GM18909 (cell line): ENCODE measurements around the gene MYO1E.

ENCODE experiments used
- ATAC-seq: cut with Tn5 transposase; IDR thresholded peaks from one replicate; pipeline ENCODE4 v1.9.1; 2021; ENCODE audit warnings: mild to moderate bottlenecking; ENCODE audit not compliant: unreplicated experiment, poor library complexity

Gene MYO1E

DNA sequence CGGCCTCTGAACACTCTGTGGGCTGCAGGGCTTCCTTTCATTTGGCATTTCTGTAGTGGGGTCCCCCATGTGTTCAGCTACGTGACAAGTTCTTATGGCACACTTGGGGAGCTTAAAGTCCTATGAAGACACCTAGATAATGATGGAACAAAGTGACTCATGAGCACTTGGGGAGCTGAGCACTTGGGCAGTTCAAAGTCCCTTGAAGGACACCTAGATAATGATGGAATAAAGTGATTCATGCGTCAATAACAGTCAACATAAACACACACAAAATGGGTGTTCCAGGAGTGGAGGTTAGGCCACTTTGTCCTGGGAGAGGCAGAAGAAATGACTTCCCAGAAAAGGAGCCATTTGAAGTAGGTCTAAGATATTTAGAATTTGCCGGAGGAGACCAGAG is 99.4 kb downstream of the MYO1E start:
- no peak for ATAC-seq

DNA sequence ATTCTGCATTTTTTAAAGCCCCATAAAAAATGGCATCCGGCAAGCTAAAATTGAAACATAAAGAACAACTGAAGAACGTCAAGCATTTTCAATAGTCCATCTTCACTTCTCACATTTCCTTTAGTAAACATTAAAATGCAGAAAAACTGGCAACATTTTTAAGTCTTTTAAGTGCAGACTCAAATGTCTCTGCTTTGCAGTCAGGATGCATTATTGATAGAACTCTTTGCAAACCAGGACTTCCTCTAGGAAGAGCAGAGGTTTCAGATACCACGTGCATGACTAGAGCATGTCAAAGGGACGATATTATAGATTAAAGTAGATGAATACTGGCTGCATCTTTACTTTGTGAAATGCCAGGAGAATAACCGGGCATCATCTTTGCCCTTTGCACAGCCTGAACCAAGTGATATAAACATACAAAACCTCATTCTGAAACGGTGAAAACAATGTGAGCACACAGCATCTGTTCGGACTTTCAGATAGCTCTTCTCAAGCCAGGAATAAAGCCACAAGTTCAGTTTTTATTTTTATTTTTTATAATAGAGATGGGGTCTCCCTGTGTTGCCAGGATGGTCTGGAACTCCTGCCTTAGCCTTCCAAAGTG is 101.0 kb downstream of the MYO1E start:
- no peak for ATAC-seq

DNA sequence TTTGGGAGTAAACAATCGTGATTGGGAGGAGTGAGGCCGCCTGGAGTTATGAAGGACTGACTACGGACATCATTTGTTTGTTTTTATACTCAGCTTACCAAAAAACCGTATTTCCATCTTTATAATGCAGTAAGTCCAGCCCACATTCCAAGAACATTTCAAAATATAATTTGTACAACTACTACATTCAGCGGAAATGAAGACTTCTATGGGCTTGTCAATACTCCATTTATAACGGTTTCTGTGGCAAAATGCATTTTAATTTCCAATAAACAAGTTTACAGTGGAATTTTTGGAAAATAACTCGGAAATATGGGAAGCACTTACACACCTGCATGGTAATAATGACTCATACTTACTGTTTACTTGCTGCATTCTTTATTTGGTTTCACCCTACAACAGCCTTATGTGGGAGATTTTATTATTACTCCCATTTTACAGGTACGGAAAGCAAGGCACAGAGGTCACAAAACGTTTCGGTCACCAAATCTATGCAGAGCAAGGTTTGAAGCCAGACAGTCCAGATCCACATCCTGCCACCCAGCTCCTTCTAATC is 103.7 kb downstream of the MYO1E start:
- ATAC-seq, result no peak

DNA sequence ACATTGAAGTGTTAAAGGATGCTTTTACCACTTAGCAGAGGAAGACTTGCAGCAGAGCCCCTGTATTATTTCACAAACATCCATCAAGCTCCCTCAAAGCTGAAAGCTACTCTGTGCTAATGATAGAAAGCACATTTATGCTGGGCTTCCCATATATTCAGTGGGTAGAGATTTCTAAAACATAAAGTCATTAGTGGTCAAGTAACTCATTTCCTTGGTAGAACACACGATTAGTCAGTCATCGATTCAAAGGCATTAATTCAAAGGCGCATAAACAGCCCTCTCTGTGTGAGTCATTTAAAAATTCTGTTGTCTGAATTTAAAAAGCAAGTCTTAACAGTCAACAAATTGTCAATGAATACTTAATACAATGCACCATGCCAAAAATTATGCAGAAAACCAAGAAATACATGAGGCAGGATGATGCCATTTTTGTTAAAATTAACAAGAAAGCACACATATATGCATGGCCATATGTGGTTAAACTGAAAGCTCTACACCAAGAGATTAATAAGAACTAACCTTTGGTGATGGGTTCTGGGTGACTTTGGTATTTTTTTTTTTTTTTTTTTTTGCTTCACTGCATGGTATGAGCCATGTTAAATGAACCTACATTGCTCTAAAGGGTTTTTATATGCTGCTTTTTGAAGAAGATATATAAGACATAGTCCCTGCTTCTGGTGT is 104.4 kb downstream of the MYO1E start:
- ATAC-seq, result no peak

DNA sequence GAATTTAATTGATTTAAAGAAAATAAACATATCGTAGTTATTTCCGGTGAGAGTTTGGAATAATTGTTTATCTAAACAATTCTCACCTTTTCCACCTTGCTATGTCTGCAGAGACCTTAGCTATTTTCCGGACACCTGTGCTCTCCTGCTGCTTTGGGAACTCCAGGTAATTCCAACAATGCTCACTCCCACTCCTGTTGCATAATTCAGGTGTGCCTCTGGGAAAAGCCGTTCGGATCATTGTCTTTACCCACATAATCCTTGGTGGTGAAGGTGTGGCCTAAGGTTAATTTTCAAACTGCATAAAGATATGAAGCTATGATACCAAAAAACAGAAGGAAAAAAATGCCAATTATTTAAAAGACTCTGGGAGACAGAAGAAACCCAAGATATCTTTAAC is 106.6 kb downstream of the MYO1E start:
- ATAC-seq, result no peak

DNA sequence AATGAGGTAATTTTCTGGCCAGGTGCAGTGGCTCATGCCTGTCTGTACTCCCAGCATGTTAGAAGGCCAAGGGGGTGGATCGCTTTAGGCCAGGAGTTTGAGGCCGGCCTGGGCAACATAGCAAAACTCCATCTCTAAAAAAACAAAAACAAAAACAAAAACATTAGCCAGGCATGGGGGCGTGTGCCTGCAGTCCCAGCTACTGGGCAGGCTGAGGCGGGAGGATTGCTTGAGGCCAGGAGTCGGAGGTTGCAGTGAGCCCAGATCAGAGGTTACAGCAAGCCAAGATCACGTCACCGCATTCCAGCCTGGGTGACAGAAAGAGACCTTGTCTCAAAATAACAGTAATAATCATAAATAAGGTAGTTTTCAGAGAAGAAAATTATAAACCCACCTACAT is 110.4 kb downstream of the MYO1E start:
- no peak for ATAC-seq

DNA sequence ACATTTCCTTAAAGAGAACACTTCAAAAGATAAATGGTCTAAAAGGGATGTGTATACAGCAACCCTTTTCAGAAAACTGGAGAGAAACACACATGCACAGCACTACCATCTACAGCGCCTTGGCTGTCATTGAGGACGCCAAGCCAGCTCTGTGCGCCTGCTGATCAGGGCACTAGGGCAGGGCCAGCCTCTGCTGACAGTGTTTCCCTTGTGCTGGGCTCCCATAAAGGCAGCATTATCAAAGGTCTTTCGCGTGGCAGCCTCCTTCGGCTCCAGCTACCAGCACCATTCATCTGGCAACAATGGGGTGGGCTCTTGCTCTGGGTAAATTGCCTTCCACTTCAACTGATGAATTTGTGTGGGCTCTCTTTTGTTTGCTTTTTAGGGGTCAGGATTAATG is 112.6 kb downstream of the MYO1E start:
- no peak for ATAC-seq

DNA sequence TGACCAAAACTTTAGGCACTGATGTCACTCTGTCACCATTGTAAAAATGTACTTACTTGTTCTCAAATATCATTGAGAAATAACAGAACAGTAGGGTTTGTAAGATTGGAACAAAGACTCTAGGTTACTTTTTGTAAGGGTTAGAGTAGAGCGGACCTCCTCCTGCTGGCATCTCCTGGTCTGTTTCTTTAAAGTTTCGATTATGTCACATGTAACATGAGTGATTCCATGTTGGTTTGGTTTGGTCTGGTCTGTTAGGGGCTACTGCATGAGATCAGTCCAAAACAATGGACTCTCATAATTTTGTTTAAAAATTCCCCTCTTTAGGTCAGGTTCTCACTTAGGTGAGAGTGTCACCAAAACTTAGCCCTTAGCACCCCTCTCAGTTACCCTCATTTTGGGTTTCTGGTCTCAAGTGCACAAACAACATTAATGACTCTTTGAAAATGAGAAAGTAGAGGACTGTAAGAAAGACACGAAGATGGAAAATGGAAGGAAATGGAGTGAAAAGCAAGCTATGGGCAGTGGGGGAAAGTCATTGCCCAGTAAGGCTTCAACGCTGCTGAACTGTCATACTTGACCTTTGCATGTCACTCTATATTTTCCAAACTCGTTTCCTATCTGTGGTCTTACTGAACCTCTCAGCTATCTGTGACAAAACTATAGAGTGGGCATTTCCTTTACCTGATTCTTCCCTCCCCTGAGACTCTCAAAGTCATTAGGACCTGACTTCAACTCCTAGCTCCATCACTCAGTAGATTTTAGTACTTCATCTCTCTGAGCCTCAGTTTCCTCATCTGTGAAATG is 113.3 kb downstream of the MYO1E start:
- peak; percentile 44 for ATAC-seq

DNA sequence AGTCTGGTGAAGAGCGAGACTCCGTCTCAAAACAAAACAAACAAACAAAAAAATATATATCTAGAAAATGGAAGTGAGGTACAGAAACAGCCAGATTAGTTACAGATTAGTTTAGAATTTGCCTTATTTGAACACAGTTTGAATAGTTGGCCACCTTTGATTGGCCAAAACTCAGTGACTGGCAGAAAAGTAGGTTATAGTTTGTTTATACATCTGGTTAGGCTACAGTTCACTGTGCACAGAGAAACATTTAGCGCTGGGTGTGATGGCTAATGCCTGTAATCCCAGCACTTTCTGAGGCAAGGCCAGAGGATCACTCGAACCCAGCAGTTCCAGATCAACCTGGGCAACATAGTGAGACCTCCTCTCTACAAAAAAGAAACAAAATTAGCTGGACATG is 114.4 kb downstream of the MYO1E start:
- no peak for ATAC-seq

DNA sequence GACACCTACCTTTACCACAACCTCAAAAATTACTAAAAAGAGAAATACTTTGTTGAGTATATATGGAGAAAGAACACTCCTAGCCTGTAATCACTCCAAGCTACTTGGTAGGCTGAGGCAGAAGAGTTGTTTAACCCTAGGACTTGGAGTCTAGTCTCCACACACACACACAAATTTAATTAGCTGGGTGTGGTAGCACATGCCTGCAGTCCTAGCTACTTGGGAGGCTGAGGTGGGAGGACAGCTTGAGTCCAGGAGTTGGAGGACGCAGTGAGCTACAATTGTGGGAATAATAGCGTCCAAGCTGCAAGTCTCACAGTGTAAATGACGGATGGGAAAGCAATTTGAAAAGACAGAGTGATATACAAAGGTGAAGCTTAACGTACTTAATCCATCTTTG is 115.5 kb downstream of the MYO1E start:
- ATAC-seq, result no peak

DNA sequence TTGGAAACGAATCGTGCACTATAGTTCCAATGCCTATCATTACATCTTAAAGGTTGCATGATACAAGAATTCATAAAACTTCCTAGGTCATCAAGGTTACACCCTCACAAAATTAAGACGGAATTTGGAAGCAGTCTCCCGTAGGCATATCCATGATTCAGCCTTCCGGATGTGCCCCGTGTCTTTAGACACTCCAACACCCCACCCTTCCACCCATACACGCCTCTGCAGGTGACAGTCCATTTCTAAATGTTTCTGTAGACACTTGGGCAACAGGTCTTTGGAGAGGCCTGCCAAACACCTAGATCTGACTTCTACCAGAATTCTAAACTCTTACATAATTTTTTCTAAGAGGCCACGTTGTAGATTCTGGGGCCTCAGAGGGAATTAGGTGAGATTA is 116.2 kb downstream of the MYO1E start:
- no peak for ATAC-seq

DNA sequence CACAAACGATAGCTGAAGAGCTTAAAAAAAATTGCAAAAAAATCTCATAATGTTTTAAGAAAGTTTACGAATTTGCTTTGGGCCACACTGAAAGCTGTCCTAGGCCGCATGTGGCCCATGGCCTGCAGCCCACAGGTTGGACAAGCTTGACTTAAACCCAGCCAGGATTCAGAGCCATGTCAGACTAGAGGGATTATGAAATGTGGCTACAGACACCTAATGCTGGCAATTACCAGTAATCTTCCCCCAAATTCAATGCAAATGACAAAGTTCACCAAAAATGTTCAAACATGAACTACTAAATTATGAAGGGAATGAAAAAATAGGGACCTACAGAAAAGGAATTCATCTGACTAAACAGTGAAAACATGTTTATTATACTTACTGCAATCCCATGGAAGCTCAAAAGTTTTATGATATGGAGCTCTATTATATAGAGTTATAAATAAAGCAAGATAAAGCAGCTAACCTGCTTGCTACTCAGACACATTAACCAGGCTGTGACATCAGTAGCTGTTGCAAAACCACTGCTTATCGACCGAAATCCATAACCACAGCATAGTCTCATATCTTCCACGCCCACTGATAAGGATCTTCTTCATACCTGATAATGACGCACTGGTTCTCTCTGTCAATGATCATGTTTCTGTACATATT is 116.9 kb downstream of the MYO1E start:
- ATAC-seq, result no peak

DNA sequence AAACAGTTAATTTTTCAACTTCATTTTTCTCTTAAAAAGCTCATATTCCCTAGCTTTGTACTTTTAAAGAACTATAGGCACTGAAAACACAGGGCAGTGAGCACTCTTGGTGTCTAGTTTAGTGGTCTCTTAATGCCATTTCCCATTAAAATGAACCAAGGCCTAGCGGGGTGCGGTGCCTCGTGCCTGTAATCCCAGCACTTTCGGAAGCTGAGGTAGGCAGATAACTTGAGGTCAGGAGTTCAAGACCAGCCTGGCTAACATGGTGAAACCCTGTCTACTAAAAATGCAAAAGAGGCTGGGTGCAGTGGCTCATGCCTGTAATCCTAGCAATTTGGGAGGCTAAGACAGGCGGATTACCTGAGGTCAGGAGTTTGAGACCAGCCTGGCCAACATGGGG is 120.5 kb downstream of the MYO1E start:
- no peak for ATAC-seq

DNA sequence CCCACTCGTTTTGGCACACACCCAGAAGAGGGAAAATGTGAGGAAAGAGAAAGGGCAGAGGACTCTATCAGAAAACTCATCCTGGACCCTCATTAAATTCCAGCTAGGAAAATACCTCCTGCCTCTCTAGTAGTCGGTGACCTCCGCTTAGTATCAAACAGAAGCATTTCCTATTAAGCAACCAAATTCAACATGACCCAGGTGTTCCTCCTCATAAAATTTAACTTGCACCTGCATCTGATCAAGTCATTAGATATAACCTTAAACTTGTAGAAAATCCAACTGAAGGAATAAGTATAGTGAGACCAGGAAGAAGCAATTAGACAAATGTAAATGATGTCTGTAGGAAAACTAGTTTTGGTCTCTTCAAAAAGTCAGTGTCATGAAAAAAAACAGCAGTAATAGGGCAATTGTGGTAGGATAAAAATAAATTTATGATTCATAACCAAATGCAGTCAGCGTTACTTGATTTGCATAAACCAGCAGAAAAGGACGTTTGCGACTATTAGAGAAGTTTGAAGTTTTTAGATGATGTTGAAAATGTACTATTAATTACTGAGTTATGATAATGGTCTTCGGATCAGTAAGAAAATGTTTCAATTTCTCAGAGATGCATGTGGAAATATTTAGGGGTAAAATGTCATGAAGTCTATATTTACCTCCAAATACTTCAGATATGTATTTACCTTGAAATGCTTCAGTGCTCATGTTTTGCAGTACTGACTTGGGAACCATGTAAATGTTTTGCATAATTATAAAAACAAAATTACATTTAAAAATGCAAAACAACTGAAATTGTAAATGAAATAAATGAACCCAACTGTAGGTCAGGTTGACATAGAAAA is 121.4 kb downstream of the MYO1E start:
- ATAC-seq, result peak; percentile 50

DNA sequence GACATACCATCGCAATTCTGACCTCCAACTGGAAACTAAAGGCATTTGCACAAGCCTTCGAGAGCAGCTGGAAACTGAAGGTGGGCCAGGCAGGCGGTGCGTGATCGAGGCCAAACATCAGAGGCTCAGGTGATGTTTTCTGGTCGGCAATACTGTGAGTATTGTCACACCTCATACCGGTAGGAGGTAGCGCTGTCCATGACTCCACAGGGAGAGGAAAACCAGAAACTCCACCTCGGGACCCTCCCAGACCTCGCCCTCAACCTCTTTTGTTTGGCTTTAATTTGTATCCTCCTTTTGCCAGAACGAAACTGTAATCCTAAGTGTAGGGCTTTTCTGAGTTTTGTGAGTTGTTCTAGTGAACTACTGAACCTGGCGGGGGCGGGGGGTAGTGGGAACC is 122.4 kb downstream of the MYO1E start:
- no peak for ATAC-seq

DNA sequence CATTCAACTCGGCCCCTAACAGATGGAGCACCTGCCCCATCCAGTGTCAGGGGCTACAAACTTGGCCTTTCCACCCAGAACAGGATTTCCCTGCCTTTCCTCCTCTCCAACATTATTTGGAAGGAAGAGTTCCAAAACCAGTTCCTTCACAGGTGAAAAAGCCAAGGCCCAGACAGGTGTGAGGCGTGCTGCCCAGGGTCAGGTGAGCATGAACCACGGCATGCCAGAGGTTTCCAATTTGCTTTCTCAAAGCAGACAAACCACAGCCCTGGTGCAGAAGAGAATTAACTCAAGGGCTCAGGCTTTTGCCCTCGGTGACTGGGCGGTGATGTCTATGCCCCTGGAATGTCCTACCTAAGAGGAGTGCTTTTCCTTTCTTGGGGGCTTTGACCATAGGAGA is 122.9 kb downstream of the MYO1E start:
- no peak for ATAC-seq

DNA sequence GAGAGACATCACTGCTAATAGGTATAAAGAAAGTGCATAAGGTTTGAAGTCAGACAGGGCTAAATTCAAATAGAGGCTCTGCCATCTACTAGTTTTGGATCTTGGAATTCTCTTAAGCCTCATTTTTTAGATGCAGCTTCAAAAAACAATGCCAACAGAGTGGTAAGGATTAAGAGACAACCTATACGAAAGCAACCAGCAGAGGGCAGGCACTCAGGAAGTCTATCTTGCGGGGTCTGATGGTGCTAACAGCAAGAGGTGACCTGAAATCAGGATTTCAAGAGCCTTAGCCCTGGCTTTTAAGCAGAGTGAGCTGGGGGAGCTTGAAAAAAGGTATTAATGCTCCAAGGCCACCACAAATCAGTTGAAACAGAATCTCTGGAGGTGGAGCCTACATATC is 125.3 kb downstream of the MYO1E start:
- no peak for ATAC-seq

DNA sequence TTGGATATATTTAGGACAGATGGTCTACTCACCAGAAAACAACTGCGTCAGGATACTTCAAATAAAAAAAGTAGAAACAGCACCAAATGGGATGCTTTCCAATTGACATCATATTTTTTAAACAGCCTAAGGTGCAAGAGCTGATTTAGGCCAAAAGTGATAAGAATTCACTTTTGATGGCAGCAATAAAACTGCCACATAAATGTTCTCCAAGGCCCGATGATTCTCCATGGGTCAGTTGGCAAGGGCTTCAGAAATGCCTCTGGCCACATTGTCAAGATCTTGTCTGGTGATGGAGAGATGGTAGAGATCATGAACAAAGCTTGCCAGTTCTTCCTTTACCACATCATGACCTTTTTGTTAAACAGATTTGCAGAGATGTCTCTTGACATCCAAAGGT is 127.1 kb downstream of the MYO1E start:
- ATAC-seq, result no peak

DNA sequence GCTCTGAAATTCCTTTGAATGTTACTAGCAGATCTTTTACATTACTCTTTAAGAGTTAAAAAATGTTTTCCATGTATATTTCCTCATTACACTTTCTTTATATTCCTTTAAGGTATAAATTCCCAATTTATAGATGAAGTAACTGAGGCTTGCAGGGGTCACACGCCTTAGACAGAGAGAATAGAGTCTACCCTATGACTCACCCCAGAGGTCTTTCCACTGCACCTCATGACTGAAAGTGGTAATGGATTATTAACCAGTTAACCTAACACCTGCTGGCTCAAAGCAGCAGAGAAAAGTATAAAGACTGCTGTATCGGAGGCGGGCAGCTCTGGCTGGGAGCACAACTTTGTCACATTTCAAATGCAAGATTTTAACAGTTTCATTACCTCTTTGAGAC is 128.3 kb downstream of the MYO1E start:
- ATAC-seq, result peak; percentile 90

DNA sequence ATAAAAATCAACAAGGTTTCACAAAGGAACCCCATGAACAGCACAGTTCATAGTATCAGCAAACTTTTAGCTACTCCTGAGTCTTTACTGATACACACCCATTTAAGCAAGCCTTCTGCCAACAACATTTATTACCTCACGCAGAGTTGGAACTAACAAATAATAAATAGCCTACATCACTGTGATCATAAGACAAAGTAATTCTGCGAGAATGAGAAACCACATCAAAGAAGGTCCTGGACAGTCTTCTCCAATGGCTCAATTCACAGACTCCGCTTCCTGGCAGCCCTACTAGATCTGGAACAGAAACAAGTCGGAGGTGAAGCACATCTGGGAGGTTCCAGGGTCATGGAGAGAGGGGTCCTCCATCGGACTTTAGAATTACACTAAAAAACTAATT is 129.0 kb downstream of the MYO1E start:
- no peak for ATAC-seq
